HG03442 (cell line): Measurements from ENCODE around the gene AGBL3.
"Not testable (repeated sequence)": the region's sequence is repeated elsewhere in the genome, so short reads cannot be mapped to it uniquely, and the experiment has no call there.

Experiments used
- ATAC-seq: cut with Tn5 transposase; IDR thresholded peaks from one replicate; pipeline ENCODE4 v1.9.1; 2021; ENCODE audit warnings: mild to moderate bottlenecking, moderate library complexity; ENCODE audit not compliant: unreplicated experiment

The AGBL3 gene

GRCh38 chr7:135164357-135165061 is 178.2 kb downstream of the AGBL3 start:
- ATAC-seq: no peak

GRCh38 chr7:135165862-135166261 is 179.6 kb downstream of the AGBL3 start:
- ATAC-seq: no peak

- no peak for ATAC-seq
Measured at GRCh38 chr7:135166338-135166990, 180.2 kb downstream of the AGBL3 start.

- ATAC-seq: no peak
Measured at GRCh38 chr7:135167365-135167917, 181.1 kb downstream of the AGBL3 start.

DNA sequence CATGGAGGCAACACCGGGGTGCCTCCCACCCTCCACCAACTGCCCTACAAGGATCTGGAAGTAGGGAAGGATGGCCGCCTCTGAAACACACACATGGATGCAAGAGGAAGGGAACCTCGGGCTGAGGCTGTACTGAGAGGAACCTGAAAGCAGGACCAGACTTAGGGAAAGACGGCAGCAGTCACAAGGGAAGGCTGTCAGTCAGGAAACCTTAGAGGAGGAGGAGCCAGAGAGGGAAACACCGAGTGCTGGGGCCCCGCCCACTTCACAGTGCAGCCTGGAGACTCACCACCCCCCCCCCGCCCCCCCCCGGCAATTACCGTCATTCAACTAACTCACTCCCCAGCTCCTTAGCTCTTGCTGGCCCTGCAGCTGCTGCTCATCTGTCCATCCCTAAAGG is 181.7 kb downstream of the AGBL3 start:
- no peak for ATAC-seq

DNA sequence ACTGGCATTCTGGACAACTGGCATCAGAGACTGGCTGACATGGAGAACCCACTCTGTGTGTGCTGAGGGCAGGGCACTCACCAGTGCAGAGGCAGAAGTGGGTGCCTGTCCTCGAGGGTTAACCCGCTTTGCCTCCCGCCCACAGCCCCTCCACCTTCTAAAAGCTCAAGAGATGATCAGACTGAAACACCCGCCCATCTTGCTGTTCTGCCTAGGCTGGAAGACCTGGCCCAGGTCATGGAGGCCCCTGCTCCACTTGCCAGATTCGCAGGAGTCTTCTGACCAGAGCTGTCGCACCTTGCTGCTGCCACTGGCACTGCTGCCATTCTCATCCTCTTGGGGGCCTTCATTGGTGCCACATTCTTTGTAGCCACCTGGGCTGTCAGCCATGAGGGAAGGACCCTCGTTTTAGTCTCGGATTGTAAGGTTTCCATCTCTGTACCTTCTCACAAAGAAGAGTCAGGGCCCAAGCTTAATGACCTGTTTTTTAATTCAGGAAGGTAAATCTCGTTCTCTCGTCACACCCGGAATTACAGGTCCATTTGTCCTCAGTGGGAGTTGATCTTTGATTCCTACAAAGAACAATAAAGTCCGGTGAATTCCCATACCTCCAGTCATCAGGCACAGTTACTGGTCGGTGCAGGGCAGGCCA is 182.3 kb downstream of the AGBL3 start:
- no peak for ATAC-seq

DNA sequence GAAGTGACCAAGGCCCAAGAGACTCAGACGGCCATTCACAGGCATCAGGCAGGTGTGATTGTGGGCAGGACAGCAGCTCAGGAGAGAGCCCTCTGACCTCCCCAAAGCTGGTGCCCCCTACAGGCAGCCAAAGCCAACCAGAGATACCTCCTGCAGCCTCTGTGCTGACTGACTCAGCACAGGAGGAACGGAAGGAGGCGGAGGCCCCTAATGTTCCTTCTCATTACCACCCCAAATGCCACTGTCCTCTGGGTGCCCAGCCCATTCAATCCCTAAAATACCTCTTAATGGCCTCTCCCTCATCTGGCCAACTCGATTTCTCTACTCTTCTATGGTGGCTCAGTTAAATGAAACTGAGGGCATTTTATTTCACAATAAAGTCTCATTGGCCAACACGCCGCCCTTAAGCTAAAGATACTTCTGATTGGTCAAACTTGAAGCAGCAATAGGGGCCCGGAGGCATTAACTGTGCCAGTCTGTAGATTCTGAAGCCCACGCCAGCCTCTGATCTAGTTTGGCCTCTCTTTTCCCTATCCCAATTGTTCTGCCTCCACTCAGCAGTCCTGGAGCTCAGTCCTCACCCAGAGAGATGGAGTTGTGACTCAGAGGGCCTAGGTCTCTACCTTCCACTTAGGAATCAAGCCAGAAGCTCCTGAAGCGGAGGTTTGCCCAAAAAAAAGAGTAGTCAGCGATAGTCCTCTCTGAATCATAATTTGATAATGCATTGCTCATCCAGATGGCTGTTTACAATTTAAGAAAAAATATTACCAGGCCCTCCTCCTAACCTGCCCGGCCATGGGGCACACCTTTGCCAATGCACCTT is 183.0 kb downstream of the AGBL3 start:
- peak; percentile 38 for ATAC-seq

GRCh38 chr7:135169964-135170273 is 183.6 kb downstream of the AGBL3 start:
- no peak for ATAC-seq

DNA sequence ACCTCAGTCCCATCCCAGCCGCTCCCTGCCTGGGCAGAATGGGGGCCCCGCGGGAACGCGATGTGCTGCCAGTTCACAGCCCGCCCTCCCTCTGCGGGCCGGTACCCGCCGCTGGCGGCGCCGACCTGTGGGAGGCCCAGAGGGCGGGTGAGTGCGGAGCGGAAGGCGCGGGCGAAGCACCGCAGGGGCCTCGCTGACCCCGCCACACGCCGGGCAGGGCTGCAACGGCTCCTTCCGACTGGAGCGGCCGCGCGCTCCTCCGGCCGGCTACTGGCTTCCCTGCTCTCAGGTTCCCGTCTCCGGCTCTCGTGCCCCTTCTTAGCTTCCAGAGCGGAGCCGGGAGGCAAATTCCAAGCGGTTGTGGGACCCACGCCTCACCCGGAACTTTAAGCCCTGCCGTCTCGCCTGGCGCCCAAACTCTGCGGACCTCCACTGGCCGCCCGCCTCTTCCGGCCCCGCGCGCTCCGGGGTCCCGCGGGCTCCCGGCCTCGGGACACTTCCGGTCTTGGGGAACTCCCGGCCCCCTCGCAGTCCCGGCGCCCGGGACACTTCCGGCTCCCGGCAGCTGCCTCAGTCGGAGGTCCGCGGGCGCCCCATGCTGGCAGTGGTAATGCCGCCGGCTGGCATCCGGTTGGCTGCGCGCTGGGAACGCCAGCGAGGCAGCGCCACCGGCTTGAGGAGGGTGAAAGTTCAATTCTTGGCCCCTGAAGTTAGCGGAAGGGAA is 184.1 kb downstream of the AGBL3 start, which contains the start of gene CYREN:
Gene CYREN (minus strand): TSS at position 434 of the 724 bp plus-strand sequence. CDS start 1,785 bp downstream, outside the sequence.
- ATAC-seq: peak; percentile 64

DNA sequence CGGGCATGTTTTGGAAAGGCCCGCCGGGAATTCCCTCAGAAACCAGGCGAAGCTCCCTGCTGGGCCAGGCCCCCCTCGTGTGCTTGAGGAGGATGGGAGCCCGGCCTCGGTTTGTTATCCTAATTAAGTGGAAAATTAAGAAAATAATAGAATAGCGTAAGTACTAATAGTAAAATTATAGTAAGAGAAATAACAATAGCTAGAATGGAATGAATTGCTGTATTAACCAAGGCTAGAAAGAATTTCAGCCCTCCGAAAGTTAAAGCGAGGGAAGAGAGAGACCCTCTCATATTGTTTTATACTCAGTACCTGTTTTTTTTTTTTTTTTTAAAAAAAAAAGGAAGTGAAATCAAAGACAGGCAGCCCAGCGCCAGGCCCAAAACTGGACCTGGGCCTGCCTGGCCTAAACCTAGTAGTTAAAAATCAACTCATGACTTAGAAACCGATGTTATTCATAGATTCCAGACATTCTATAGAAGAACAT is 184.7 kb downstream of the AGBL3 start:
- peak; percentile 23 for ATAC-seq

GRCh38 chr7:135171581-135172291 is 185.4 kb downstream of the AGBL3 start:
- ATAC-seq: not testable (repeated sequence)

- ATAC-seq: not testable (repeated sequence)
Measured at GRCh38 chr7:135173916-135174315, 187.6 kb downstream of the AGBL3 start.

GRCh38 chr7:135174941-135175340 is 188.6 kb downstream of the AGBL3 start:
- ATAC-seq: no peak

GRCh38 chr7:135175931-135176330 is 189.6 kb downstream of the AGBL3 start:
- no peak for ATAC-seq

GRCh38 chr7:135177028-135177696 is 190.9 kb downstream of the AGBL3 start:
- ATAC-seq: no peak

DNA sequence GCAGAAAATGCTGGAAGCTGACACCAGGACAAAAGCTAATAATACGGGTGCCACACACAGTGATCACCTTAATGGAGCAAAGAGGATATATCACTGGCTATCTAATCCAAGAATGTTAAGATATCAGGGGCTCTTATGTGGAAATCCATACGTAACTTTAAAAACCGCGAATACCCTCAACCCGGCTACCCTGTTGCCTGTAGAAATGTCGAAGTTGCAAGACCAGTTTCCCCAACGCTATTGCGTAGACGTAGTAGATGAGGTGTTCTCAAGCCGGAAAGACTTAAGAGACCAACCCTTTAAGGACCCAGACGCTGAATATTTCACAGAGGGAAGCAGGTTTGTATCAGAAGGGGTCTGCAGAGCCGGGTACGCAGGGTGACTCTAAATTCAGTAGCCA is 192.1 kb downstream of the AGBL3 start:
- ATAC-seq: no peak

DNA sequence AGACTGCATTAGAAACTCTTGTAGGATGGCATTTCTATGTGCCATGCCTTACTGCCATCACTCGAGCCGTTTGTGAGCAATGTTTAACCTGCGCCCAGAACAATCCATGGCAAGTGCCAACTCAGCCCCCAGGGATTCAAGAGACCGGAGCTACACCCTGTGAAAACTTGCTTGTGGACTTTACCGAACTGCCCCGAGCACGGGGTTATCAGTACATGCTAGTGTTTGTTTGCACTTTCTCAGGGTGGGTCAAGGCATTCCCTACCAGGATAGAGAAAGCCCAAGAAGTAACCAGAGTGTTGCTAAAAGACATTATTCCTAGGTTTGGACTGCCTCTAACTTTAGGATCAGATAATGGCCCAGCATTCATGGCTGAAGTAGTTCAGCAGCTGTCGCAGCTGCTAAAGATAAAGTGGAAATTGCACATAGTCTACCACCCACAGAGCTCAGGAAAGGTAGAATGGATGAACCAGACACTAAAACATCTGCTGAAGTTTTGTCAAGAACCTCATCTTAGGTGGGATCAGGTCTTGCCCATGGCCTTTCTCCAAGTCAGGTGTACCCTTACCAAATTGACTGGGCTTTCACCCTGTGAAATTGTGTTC is 193.1 kb downstream of the AGBL3 start:
- ATAC-seq: no peak

DNA sequence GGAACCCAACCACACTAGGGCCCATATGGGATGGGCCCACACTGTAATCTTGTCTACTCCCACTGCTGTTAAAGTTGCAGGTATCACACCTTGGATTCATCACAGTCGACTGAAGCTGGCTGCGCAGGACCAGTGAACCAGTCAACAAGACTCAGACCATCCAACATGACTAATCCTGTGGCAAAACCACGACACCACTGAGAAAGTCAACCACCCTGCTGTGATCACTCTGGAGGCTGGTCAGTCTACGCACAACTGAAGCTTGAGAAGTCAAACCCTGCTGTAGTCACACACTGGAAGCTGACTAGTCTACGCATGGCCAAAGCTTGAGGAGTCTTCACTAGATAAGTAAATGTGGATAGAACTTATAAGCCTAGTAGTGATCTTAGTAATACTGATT is 193.8 kb downstream of the AGBL3 start:
- no peak for ATAC-seq
